ENCODE results near the gene STXBP1. TPM values are rescaled to one million over a fixed set of nuclear protein-coding genes. Genes with fewer than 3 reads are reported as not detected.
A peak's percentile ranks its signal among the peaks of the same experiment; 100 is the strongest.

The STXBP1 gene
- total and polyA plus RNA-seq, 2 of the 13 experiments (the other 11 are each of a cell fraction or from before 2014, with no cell fraction given): 2.9 TPM

DNA sequence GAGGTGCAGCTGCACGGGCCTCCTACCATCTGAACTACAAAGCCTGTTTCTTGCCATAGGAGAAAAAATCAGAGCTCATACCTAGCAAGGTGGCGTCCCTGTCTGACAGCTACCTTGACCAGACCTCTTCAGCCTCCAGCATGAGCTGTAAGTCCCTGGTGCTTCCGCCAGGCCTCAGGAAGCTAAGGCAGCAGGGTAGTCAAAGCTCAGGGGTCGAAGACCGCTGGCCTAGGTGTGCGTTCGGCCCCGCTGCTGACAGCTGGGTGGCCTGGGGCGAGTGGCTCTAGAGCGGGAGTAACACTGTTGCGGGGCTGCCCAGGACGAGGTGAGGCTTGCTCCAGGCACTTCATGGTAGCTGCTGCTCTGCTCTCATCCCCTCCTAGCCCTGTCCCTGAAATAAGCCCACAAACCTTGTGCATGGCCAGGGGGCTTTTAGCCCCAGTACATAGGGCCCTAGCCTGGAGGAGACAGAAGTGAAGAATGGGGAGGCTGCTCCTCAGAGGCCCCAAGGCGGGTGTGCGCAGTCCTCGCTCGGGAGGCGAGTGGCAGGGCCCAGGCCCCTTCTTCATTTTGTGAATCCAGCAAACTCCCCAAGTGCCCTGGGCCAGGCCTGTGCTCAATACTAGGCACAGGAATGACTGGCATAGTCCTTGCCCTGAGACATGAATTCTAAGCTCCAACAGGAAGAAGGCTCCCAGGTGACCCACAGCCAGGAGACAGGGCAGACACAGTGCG is 117.6 kb downstream of the STXBP1 start:
- Histone ChIP-seq H3K4me3 (replicated peaks in 1 of 3; ENCODE audit: insufficient read depth in 1 of 3, low read depth in 2 of 3, low read length in 3 of 3) (peak overlapping the region in 1 of 3 experiments; percentile 33; a peak in 1 of 6 replicates), H3K9ac (ENCODE audit: insufficient read depth, low read depth, low read length) (no peak overlapping the region), H2AFZ (ENCODE audit: low read length) (no peak overlapping the region), H4K20me1 (ENCODE audit: insufficient read depth, low read length) (no peaks in the 10 kb centered on the region), H3K9me3 (ENCODE audit: low read length) (no peaks in the 10 kb centered on the region), H3K27ac (ENCODE audit: extremely low read length, insufficient read depth, low read length) (no peak overlapping the region), H3K27me3 (ENCODE audit: control insufficient read depth in 1 of 2, insufficient read depth in 2 of 2, low read length in 2 of 2) (peaks cover 0 to 2% of the 10 kb centered on the region in 2 experiments; a peak in 1 of 5 replicates), H3K79me2 (ENCODE audit: insufficient read depth, low read length) (no peaks in the 10 kb centered on the region), H3K36me3 (replicated peaks in 1 of 2; ENCODE audit: control insufficient read depth in 1 of 2, insufficient read depth in 2 of 2, low read length in 2 of 2) (no peaks in the 10 kb centered on the region), H3K4me2 (ENCODE audit: low read depth, low read length) (peak overlapping the region; percentile 46), H3K4me1 (ENCODE audit: insufficient read depth, low read length) (peaks cover 33% of the 10 kb centered on the region)
- CTCF ChIA-PET (ENCODE audit: low intra/inter-chr PET ratio, low total read pairs): interaction anchor here (0.6 kb wide), 1 partner anchor 28 kb away, joined by 3 read pairs; no protein-coding TSS in a partner anchor
- WGBS (ENCODE audit: low lambda C conversion rate): 5% methylated on average over 5 of the region's 18 CpGs
- peak; percentile 87 for ATAC-seq
- no peak for FAIRE-seq
- in situ Hi-C loops (cut with HindIII; ENCODE audit: extremely low pct_ligation_motif_present, low pct_unique_long_range_greater_than_20kb) (loop anchor here (10.0 kb wide), 1 partner anchor 225 kb away; no protein-coding TSS in a partner anchor), intact Hi-C loops (cut with micrococcal nuclease; ENCODE audit: unreplicated experiment) (loop anchor here (10.0 kb wide), 1 partner anchor 225 kb away; no protein-coding TSS in a partner anchor)
- POLR2A ChIA-PET: interaction anchor here (1.0 to 1.6 kb wide), 5 partner anchors 14 to 174 kb away, joined by 3 to 5 read pairs (median 3); partner anchors contain the start of genes PTRH1 and TTC16
- no TSS peak for BruUV-seq (replicated peaks)
- peak; percentile 29 for DNase-seq (ENCODE audit: low spot score)
- TF ChIP-seq ZC3H4 (CRISPR knock-in tag; IDR thresholded peaks at IDR 0.05; ENCODE audit: borderline replicate concordance): no peak
- TF ChIP-seq NPAS2 (CRISPR knock-in tag; IDR thresholded peaks at IDR 0.05; ENCODE audit: borderline replicate concordance): no peak
- TF ChIP-seq ZNF251 (CRISPR knock-in tag; IDR thresholded peaks at IDR 0.05): no peak
- TF ChIP-seq ZNF264 (CRISPR knock-in tag; IDR thresholded peaks at IDR 0.05): no peak
- no peak for TF ChIP-seq HNRNPH1 (optimal IDR thresholded peaks at IDR 0.05; ENCODE audit: low read depth, low read length)
- TF ChIP-seq CEBPB (IDR thresholded peaks at IDR 0.05; ENCODE audit: borderline replicate concordance, low read depth, low read length): no peak
- TF ChIP-seq ZNF496 (CRISPR knock-in tag; IDR thresholded peaks at IDR 0.05; ENCODE audit: insufficient replicate concordance): no peak
- TF ChIP-seq PAX8 (CRISPR knock-in tag; IDR thresholded peaks at IDR 0.05; ENCODE audit: borderline replicate concordance): no peak
- TF ChIP-seq, protein P1, sequence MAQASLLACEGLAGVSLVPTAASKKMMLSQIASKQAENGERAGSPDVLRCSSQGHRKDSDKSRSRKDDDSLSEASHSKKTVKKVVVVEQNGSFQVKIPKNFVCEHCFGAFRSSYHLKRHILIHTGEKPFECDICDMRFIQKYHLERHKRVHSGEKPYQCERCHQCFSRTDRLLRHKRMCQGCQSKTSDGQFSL (CRISPR knock-in tag; IDR thresholded peaks at IDR 0.05): no peak
- no peak for TF ChIP-seq IRX3 (CRISPR knock-in tag; IDR thresholded peaks at IDR 0.05; ENCODE audit: borderline replicate concordance, low read depth)
- no peak for TF ChIP-seq KLF6 (CRISPR knock-in tag; IDR thresholded peaks at IDR 0.05)
- TF ChIP-seq ZNF563 (CRISPR knock-in tag; IDR thresholded peaks at IDR 0.05): no peak
- no peak for TF ChIP-seq SOX13 (IDR thresholded peaks at IDR 0.05)
- no peak for TF ChIP-seq SOX13 (CRISPR knock-in tag; conservative IDR thresholded peaks at IDR 0.05 in 1 of 2, IDR thresholded peaks at IDR 0.05 in 1 of 2)
- 0 out of 2 replicates have a peak, but pooled peaks have one; percentile 38 for TF ChIP-seq ELF3 (CRISPR knock-in tag; IDR thresholded peaks at IDR 0.05)
- TF ChIP-seq SIX4 (CRISPR knock-in tag; IDR thresholded peaks at IDR 0.05): no peak
- TF ChIP-seq CBFB (CRISPR knock-in tag; IDR thresholded peaks at IDR 0.05): no peak
- TF ChIP-seq, protein P2, sequence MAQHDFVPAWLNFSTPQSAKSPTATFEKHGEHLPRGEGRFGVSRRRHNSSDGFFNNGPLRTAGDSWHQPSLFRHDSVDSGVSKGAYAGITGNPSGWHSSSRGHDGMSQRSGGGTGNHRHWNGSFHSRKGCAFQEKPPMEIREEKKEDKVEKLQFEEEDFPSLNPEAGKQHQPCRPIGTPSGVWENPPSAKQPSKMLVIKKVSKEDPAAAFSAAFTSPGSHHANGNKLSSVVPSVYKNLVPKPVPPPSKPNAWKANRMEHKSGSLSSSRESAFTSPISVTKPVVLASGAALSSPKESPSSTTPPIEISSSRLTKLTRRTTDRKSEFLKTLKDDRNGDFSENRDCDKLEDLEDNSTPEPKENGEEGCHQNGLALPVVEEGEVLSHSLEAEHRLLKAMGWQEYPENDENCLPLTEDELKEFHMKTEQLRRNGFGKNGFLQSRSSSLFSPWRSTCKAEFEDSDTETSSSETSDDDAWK (CRISPR knock-in tag; IDR thresholded peaks at IDR 0.05): no peak
- no peak for TF ChIP-seq GTF3A (CRISPR knock-in tag; conservative IDR thresholded peaks at IDR 0.05)
- no peak for TF ChIP-seq ZFP36L2 (CRISPR knock-in tag; IDR thresholded peaks at IDR 0.05)
- TF ChIP-seq, protein P3, sequence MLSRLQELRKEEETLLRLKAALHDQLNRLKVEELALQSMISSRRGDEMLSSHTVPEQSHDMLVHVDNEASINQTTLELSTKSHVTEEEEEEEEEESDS (CRISPR knock-in tag; IDR thresholded peaks at IDR 0.05; ENCODE audit: borderline replicate concordance): no peak
- no peak for TF ChIP-seq GTF2F1 (IDR thresholded peaks at IDR 0.05; ENCODE audit: low read length)
- TF ChIP-seq, protein P4, sequence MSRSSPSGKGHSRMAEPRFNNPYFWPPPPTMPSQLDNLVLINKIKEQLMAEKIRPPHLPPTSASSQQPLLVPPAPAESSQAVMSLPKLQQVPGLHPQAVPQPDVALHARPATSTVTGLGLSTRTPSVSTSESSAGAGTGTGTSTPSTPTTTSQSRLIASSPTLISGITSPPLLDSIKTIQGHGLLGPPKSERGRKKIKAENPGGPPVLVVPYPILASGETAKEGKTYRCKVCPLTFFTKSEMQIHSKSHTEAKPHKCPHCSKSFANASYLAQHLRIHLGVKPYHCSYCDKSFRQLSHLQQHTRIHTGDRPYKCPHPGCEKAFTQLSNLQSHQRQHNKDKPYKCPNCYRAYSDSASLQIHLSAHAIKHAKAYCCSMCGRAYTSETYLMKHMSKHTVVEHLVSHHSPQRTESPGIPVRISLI (CRISPR knock-in tag; IDR thresholded peaks at IDR 0.05; ENCODE audit: borderline replicate concordance): no peak

All from HepG2 (cell line).